Osteoblast (primary cell): ENCODE results near the gene PARP15. TPM values are rescaled to one million over a fixed set of nuclear protein-coding genes. Genes with fewer than 3 reads are reported as not detected.

ENCODE experiments used
- DNase-seq: peaks from one replicate; pipeline ENCODE4 v3.0.0; 2011; ENCODE audit warnings: low spot score, mixed read lengths; ENCODE audit not compliant: insufficient read length; ENCODE audit errors: missing footprints
- H2AFZ ChIP-seq: 2 replicates; pipeline ENCODE4 v1.6.0; 2011; ENCODE audit warnings: mild to moderate bottlenecking, low read length
- H3K27ac ChIP-seq: 2 replicates; pipeline ENCODE4 v1.5.1; 2011; ENCODE audit warnings: mild to moderate bottlenecking, low read depth, low read length, moderate library complexity
- H3K27me3 ChIP-seq: 2 replicates; pipeline ENCODE4 v1.6.0; 2012; ENCODE audit warnings: mild to moderate bottlenecking, control low read depth, inconsistent platforms, low read length, moderate library complexity; ENCODE audit not compliant: insufficient read depth
- H3K36me3 ChIP-seq: 2 replicates; pipeline ENCODE4 v1.5.1; 2011; ENCODE audit warnings: mild to moderate bottlenecking, low read length, control low read depth, moderate library complexity; ENCODE audit not compliant: insufficient read depth
- H3K4me1 ChIP-seq: 2 replicates; pipeline ENCODE4 v1.5.1; 2011; ENCODE audit warnings: mild to moderate bottlenecking, low read length, control low read depth, moderate library complexity; ENCODE audit not compliant: insufficient read depth
- H3K4me2 ChIP-seq: 2 replicates; pipeline ENCODE4 v1.6.0; 2011; ENCODE audit warnings: mild to moderate bottlenecking, low read length; ENCODE audit not compliant: insufficient read depth
- H3K4me3 ChIP-seq: fragments of 200-600 bp; sonication (generic); 3 replicates; pipeline ENCODE4 v1.5.1; 2012; ENCODE audit warnings: mild to moderate bottlenecking, low read length, inconsistent platforms; ENCODE audit not compliant: insufficient read depth
- H3K79me2 ChIP-seq: 2 replicates; pipeline ENCODE4 v1.6.0; 2012; ENCODE audit warnings: mild to moderate bottlenecking, low read length, control low read depth, inconsistent platforms; ENCODE audit not compliant: insufficient read depth
- H3K9me3 ChIP-seq: 2 replicates; pipeline ENCODE4 v1.5.1; 2011; ENCODE audit warnings: low read depth, low read length, control low read depth
- H4K20me1 ChIP-seq: 2 replicates; pipeline ENCODE4 v1.6.0; 2012; ENCODE audit warnings: mild to moderate bottlenecking, low read length, control low read depth; ENCODE audit not compliant: insufficient read depth
- total RNA-seq: library from RNA; depleted of rRNA; stranded (reverse); fragments of >200 nt; gene quantifications from 2 replicates; pipeline ENCODE4 v1.2.3, GENCODE V29; 2012
- TF ChIP-seq, protein P1 (sequence below): IDR thresholded peaks from 2 replicates; pipeline ENCODE4 v1.5.1; 2011; ENCODE audit warnings: mild to moderate bottlenecking, low read depth, low read length, moderate library complexity; ENCODE audit errors: extremely low read depth

PARP15 gene
- total RNA-seq, 1 donor, result 3.6 TPM

DNA sequence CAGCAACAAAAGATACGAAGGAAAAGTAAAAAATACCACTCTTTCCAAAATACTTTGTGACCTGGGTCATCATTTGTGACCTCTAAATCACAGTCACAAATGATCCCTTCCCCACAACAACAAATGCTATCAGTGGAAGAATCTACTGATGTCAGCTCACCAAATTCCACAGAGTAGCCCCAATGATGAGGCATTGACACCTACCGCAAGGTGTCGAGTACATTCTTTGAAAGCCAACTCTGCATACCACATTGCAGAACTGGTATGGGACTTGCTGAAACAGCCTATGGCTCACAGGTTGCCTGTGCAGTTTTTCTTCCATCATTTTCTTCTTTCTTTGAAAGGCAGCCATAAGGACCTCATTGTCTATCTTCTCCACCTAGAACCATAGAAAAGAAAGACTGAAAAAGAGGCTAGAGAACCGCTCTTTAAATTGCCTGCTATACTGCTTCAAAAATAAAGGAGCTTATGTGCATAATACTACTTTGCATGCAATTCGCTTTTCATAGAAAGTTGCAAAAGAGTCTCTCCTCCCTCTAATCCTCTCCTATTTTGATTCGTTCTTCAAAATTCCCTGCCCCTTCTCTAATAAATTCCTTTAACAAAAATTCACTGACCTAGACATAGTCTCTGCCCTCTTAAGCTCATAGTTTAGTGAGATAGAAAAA lies 41.4 kb upstream of the PARP15 start:
- Histone ChIP-seq H4K20me1 (no peaks in the 10 kb centered on the region), H3K4me3 (no peak overlapping the region), H3K27ac (no peak overlapping the region), H3K4me2 (no peak overlapping the region), H3K79me2 (no peaks in the 10 kb centered on the region), H3K9me3 (no peaks in the 10 kb centered on the region), H3K27me3 (no peaks in the 10 kb centered on the region), H2AFZ (no peak overlapping the region), H3K36me3 (peaks cover 32% of the 10 kb centered on the region), H3K4me1 (peaks cover 12% of the 10 kb centered on the region)
- no peak for DNase-seq
- TF ChIP-seq, protein P1, sequence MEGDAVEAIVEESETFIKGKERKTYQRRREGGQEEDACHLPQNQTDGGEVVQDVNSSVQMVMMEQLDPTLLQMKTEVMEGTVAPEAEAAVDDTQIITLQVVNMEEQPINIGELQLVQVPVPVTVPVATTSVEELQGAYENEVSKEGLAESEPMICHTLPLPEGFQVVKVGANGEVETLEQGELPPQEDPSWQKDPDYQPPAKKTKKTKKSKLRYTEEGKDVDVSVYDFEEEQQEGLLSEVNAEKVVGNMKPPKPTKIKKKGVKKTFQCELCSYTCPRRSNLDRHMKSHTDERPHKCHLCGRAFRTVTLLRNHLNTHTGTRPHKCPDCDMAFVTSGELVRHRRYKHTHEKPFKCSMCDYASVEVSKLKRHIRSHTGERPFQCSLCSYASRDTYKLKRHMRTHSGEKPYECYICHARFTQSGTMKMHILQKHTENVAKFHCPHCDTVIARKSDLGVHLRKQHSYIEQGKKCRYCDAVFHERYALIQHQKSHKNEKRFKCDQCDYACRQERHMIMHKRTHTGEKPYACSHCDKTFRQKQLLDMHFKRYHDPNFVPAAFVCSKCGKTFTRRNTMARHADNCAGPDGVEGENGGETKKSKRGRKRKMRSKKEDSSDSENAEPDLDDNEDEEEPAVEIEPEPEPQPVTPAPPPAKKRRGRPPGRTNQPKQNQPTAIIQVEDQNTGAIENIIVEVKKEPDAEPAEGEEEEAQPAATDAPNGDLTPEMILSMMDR, result no peak

DNA sequence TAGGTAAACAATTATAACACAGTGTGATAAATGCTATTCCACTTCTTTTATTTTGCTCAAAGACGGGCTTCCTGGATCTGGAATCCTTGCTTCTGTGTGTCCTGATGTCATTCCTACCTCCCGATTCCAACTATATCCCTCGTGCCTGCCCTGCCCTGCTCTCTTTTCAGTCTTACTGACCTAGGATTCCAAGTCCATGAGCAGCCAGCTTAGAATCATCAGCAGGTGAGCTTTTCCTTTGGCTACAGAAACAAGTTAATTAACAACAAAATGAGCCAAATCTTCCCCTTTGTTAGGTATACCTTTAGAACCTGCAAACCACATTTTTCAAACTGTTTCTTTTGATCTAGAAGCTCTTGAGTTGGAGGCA lies 40.8 kb upstream of the PARP15 start:
- peaks cover 12% of the 10 kb centered on the region for H3K4me1 ChIP-seq
- no peaks in the 10 kb centered on the region for H3K79me2 ChIP-seq
- H3K4me2 ChIP-seq, result no peak overlapping the region
- TF ChIP-seq, protein P1, result no peak
- no peaks in the 10 kb centered on the region for H3K9me3 ChIP-seq
- H3K4me3 ChIP-seq, result no peak overlapping the region
- no peak for DNase-seq
- H4K20me1 ChIP-seq, result no peaks in the 10 kb centered on the region
- H3K27me3 ChIP-seq, result no peaks in the 10 kb centered on the region
- H3K36me3 ChIP-seq, result peaks cover 32% of the 10 kb centered on the region
- no peak overlapping the region for H3K27ac ChIP-seq
- H2AFZ ChIP-seq, result no peak overlapping the region

DNA sequence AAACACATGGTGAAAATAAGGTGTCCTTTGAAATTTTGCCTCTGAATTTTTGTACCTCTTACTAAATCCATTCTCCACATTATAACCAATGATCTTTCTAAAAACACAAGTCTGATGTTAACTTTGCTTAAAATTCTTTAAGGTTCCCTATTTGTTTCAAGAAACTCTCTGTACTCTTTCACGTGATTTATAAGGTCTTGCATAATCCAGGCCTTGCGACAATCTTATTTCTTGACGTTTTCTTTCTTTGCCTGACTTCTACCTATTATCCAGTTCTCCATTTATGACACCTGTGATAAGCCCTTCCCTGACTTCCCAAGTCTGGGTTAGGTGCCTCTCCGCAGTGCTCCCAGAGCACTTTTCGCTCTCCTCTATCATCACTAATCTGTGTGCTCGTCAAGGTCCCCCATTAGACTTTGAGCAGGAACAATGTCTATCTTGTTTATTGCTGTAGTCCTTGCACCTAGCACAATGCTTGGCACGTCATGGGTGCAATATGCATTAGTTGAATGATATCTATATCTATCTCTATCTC lies 38.4 kb upstream of the PARP15 start:
- no peak overlapping the region for H3K4me2 ChIP-seq
- no peak overlapping the region for H3K27ac ChIP-seq
- H3K4me1 ChIP-seq, result peaks cover 3% of the 10 kb centered on the region
- H3K4me3 ChIP-seq, result no peak overlapping the region
- DNase-seq, result no peak
- no peaks in the 10 kb centered on the region for H3K79me2 ChIP-seq
- no peak overlapping the region for H2AFZ ChIP-seq
- no peaks in the 10 kb centered on the region for H4K20me1 ChIP-seq
- no peaks in the 10 kb centered on the region for H3K9me3 ChIP-seq
- TF ChIP-seq, protein P1, result no peak
- peaks cover 25% of the 10 kb centered on the region for H3K36me3 ChIP-seq
- H3K27me3 ChIP-seq, result no peaks in the 10 kb centered on the region

DNA sequence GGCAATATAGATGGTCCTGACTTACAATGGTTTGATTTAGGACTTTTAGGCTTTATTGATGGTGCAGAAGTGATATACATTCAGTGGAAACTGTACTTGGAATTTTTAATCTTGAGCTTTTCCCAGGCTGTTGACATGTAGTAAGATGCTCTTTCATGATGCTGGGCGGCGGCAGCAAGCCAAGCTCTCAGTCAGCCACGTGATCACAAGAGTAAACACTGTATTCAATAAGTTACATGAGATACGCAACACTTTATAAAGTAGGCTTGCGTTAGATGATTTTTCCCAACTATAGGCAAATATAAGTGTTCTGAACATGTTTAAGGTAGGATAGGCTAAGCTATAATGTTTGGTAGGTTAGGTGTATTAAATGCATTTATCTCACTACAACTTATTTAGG lies 31.3 kb upstream of the PARP15 start:
- TF ChIP-seq, protein P1, result no peak
- Histone ChIP-seq H3K36me3 (peaks cover 4% of the 10 kb centered on the region), H3K9me3 (no peaks in the 10 kb centered on the region)

More for the DNA sequence above, 31.3 kb upstream of the PARP15 start:
- Histone ChIP-seq H3K4me1 (no peaks in the 10 kb centered on the region), H2AFZ (no peak overlapping the region), H3K4me3 (no peak overlapping the region), H4K20me1 (no peaks in the 10 kb centered on the region), H3K4me2 (no peak overlapping the region), H3K79me2 (no peaks in the 10 kb centered on the region), H3K27me3 (no peaks in the 10 kb centered on the region), H3K27ac (no peak overlapping the region)
- no peak for DNase-seq
